HepG2 (cell line): ENCODE data around the gene TAOK3. TPM values are rescaled to one million over a fixed set of nuclear protein-coding genes. Genes with fewer than 3 reads are reported as not detected.

Experiments
- CHD4 ChIP-seq: fragments of 200-600 bp; sonication (generic); IDR thresholded peaks from 2 replicates; pipeline ENCODE4 v1.7.0; 2017; ENCODE audit warnings: mild to moderate bottlenecking, low read length, borderline replicate concordance
- GLI4 ChIP-seq: sonication (generic); formaldehyde crosslinking; IDR thresholded peaks from 2 replicates; pipeline ENCODE4 v1.5.1; 2020; ENCODE audit warnings: missing genetic modification reagents, mild to moderate bottlenecking, moderate library complexity, borderline replicate concordance
- HIVEP1 ChIP-seq: sonication (generic); formaldehyde crosslinking; IDR thresholded peaks from 2 replicates; pipeline ENCODE4 v1.4.0; 2020; ENCODE audit warnings: mild to moderate bottlenecking, missing genetic modification reagents
- NFYC ChIP-seq: IDR thresholded peaks from 2 replicates; pipeline ENCODE4 v1.6.1; 2016; ENCODE audit warnings: missing genetic modification reagents, missing compliant biosample characterization
- SIN3A ChIP-seq: IDR thresholded peaks from 2 replicates; pipeline ENCODE4 v1.6.1; 2011; ENCODE audit warnings: low read depth, mild to moderate bottlenecking, control low read depth, low read length, borderline replicate concordance
- SMAD3 ChIP-seq: sonication (generic); formaldehyde crosslinking; IDR thresholded peaks from 2 replicates; pipeline ENCODE4 v1.4.0; 2020; ENCODE audit warnings: missing genetic modification reagents
- SNAPC2 ChIP-seq: sonication (generic); formaldehyde crosslinking; IDR thresholded peaks from 2 replicates; pipeline ENCODE4 v1.8.1; 2022; ENCODE audit warnings: mild to moderate bottlenecking, missing genetic modification reagents
- TAF15 ChIP-seq: fragments of 200-400 bp; formaldehyde crosslinking; IDR thresholded peaks from one replicate; pipeline ENCODE4 v1.6.1; 2018; ENCODE audit warnings: mild to moderate bottlenecking, low read depth, low read length; ENCODE audit not compliant: poor library complexity, severe bottlenecking
- ZBTB3 ChIP-seq: sonication (generic); formaldehyde crosslinking; IDR thresholded peaks from 2 replicates; pipeline ENCODE4 v1.4.0; 2020; ENCODE audit warnings: low read depth, mild to moderate bottlenecking, moderate library complexity, missing genetic modification reagents, borderline replicate concordance
- ZBTB7B ChIP-seq: sonication (generic); formaldehyde crosslinking; IDR thresholded peaks from 2 replicates; pipeline ENCODE4 v1.4.0; 2020; ENCODE audit warnings: missing genetic modification reagents
- ZFX ChIP-seq: sonication (generic); formaldehyde crosslinking; IDR thresholded peaks from 2 replicates; pipeline ENCODE4 v1.4.0; 2020; ENCODE audit warnings: mild to moderate bottlenecking, low read depth, missing genetic modification reagents, moderate library complexity
- ZKSCAN5 ChIP-seq: sonication (generic); formaldehyde crosslinking; IDR thresholded peaks from 2 replicates; pipeline ENCODE4 v1.5.1; 2020; ENCODE audit warnings: mild to moderate bottlenecking, missing genetic modification reagents
- ZKSCAN8 ChIP-seq: IDR thresholded peaks from 2 replicates; pipeline ENCODE4 v1.6.1; 2016; ENCODE audit warnings: borderline replicate concordance, missing genetic modification reagents, missing compliant biosample characterization
- ZSCAN22 ChIP-seq: sonication (generic); formaldehyde crosslinking; IDR thresholded peaks from 2 replicates; pipeline ENCODE4 v1.4.0; 2020; ENCODE audit warnings: mild to moderate bottlenecking, missing genetic modification reagents
- polyA plus RNA-seq, 8 experiments: library from polyadenylated mRNA; depleted of rRNA in 3 of 8; stranded (reverse) in 7 of 8; unstranded in 1 of 8; fragments of >200 nt; fragmentation: Illumina TruSeq in 4 of 8; extraction: Trizol in 4 of 8; gene quantifications; 2 replicates each; pipeline versions ENCODE4 v1.2.1 to v1.2.3, GENCODE V29; 2011 to 2016; ENCODE audit warnings: low read depth in 4 of 8, missing spikeins in 1 of 8, mixed read lengths in 1 of 8; ENCODE audit not compliant: insufficient read depth in 1 of 8
- total RNA-seq, 5 experiments: library from RNA; depleted of rRNA; stranded (reverse); fragments of >200 nt; fragmentation: Illumina TruSeq; extraction: Trizol; gene quantifications; 2 replicates each; pipeline ENCODE4 v1.2.3, GENCODE V29; 2016; ENCODE audit warnings: low read depth in 1 of 5
- TF ChIP-seq, protein P1 (sequence below): sonication (generic); formaldehyde crosslinking; IDR thresholded peaks from 2 replicates; pipeline ENCODE4 v1.8.0; 2022; ENCODE audit warnings: mild to moderate bottlenecking, missing genetic modification reagents, borderline replicate concordance
- TF ChIP-seq, protein P2 (sequence below): sonication (generic); formaldehyde crosslinking; IDR thresholded peaks from 2 replicates; pipeline ENCODE4 v1.4.0; 2020; ENCODE audit warnings: mild to moderate bottlenecking, missing genetic modification reagents
- TF ChIP-seq, protein P3 (sequence below): sonication (generic); formaldehyde crosslinking; IDR thresholded peaks from 2 replicates; pipeline ENCODE4 v1.5.0; 2020; ENCODE audit warnings: missing genetic modification reagents
- TF ChIP-seq, protein P4 (sequence below): sonication (generic); formaldehyde crosslinking; IDR thresholded peaks from 2 replicates; pipeline ENCODE4 v1.8.1; 2023; ENCODE audit warnings: mild to moderate bottlenecking, missing genetic modification reagents
- TF ChIP-seq, protein P5 (sequence below): sonication (generic); formaldehyde crosslinking; IDR thresholded peaks from 2 replicates; pipeline ENCODE4 v1.5.1; 2020; ENCODE audit warnings: mild to moderate bottlenecking, missing genetic modification reagents
- TF ChIP-seq, protein P6 (sequence below): sonication (generic); formaldehyde crosslinking; IDR thresholded peaks from 2 replicates; pipeline ENCODE4 v1.4.0; 2020; ENCODE audit warnings: missing genetic modification reagents, borderline replicate concordance

Gene TAOK3
- total and polyA plus RNA-seq, 2 of the 13 experiments (the other 11 are each of a cell fraction or from before 2014, with no cell fraction given) = 10.4 to 12.3 TPM

DNA sequence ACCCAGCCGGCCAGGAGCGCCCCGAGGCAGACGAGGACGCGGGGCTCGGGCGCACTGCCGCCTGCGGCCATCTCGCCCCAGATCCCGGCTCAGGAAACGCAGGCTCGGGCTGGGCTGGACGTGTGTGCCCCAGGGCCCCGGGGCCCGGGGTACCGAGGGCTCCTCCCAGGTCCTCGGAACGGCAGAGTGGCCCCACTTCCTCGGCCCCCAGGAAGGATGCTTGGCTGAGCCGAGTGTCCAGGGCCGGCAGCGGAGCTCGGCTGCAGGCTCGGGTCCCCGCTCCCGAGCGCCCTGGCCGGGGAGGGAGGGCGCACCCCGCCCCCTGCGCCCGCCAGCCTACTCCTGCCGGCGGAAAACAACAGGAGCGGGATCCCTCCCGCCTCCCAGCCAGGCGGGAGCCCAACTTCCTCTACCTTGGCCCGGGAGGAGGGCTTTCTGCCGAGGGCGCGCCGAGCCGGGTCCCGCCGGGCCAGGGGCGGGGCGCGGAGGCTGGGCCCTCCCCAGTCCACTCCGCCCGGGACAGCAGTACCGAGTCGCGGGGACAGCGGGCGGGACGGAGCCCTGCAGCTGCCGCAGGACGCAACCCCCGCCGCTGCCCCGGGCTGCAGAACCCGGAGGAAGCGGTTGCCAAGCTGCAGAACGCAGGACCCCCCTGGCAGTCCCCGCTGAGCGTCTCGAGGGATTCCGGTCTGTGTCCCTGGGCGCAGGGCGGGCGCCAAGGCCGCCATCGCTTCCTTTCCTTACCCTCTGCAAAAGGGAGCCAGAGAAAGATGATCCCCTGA is 268.9 kb downstream of the TAOK3 start, which contains the start of gene VSIG10 (continued):
- TF ChIP-seq ZKSCAN5 (CRISPR knock-in tag) (no peak), CHD4 (no peak), ZBTB7B (CRISPR knock-in tag) (peak; percentile 71), ZSCAN22 (CRISPR knock-in tag) (no peak), SMAD3 (CRISPR knock-in tag) (no peak), SNAPC2 (no peak), ZBTB3 (CRISPR knock-in tag) (0 out of 2 replicates have a peak, but pooled peaks have one; percentile 58), ZKSCAN8 (CRISPR knock-in tag) (no peak; the same call in 1 of the 2 replicates), GLI4 (CRISPR knock-in tag) (no peak), ZFX (CRISPR knock-in tag) (peak; percentile 67), TAF15 (peak; percentile 21), SIN3A (peak; percentile 56; the same call in 1 of the 2 replicates), HIVEP1 (peak; percentile 56; the same call in 1 of the 2 replicates), NFYC (no peak)
- TF ChIP-seq, protein P1, sequence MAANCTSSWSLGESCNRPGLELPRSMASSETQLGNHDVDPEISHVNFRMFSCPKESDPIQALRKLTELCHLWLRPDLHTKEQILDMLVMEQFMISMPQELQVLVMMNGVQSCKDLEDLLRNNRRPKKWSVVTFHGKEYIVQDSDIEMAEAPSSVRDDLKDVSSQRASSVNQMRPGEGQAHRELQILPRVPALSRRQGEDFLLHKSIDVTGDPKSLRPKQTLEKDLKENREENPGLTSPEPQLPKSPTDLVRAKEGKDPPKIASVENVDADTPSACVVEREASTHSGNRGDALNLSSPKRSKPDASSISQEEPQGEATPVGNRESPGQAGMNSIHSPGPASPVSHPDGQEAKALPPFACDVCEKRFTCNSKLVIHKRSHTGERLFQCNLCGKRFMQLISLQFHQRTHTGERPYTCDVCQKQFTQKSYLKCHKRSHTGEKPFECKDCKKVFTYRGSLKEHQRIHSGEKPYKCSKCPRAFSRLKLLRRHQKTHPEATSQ (CRISPR knock-in tag) = no peak
- TF ChIP-seq, protein P2, sequence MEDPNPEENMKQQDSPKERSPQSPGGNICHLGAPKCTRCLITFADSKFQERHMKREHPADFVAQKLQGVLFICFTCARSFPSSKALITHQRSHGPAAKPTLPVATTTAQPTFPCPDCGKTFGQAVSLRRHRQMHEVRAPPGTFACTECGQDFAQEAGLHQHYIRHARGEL (CRISPR knock-in tag) = no peak
- TF ChIP-seq, protein P3, sequence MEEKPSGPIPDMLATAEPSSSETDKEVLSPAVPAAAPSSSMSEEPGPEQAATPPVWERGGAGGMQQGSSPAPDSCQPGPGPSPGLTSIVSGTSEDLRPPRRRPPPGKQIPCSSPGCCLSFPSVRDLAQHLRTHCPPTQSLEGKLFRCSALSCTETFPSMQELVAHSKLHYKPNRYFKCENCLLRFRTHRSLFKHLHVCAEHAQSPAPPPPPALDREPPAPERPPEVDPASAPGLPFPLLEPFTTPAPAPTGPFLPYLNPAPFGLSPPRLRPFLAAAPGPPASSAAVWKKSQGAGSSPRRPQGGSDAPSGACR (CRISPR knock-in tag) = peak; percentile 86; the same call in 1 of the 2 replicates
- TF ChIP-seq, protein P4, sequence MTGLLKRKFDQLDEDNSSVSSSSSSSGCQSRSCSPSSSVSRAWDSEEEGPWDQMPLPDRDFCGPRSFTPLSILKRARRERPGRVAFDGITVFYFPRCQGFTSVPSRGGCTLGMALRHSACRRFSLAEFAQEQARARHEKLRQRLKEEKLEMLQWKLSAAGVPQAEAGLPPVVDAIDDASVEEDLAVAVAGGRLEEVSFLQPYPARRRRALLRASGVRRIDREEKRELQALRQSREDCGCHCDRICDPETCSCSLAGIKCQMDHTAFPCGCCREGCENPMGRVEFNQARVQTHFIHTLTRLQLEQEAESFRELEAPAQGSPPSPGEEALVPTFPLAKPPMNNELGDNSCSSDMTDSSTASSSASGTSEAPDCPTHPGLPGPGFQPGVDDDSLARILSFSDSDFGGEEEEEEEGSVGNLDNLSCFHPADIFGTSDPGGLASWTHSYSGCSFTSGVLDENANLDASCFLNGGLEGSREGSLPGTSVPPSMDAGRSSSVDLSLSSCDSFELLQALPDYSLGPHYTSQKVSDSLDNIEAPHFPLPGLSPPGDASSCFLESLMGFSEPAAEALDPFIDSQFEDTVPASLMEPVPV (CRISPR knock-in tag) = no peak
- TF ChIP-seq, protein P5, sequence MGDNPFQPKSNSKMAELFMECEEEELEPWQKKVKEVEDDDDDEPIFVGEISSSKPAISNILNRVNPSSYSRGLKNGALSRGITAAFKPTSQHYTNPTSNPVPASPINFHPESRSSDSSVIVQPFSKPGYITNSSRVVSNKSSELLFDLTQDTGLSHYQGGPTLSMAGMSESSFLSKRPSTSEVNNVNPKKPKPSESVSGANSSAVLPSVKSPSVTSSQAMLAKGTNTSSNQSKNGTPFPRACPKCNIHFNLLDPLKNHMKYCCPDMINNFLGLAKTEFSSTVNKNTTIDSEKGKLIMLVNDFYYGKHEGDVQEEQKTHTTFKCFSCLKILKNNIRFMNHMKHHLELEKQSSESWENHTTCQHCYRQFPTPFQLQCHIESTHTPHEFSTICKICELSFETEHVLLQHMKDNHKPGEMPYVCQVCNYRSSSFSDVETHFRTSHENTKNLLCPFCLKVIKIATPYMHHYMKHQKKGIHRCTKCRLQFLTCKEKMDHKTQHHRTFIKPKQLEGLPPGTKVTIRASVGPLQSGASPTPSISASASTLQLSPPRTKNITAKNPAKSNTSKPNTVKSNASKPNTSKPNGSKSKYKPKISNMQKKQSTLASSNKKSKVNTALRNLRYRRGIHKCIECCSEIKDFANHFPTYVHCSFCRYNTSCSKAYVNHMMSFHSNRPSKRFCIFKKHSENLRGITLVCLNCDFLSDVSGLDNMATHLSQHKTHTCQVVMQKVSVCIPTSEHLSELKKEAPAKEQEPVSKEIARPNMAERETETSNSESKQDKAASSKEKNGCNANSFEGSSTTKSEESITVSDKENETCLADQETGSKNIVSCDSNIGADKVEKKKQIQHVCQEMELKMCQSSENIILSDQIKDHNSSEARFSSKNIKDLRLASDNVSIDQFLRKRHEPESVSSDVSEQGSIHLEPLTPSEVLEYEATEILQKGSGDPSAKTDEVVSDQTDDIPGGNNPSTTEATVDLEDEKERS (CRISPR knock-in tag) = no peak
- TF ChIP-seq, protein P6, sequence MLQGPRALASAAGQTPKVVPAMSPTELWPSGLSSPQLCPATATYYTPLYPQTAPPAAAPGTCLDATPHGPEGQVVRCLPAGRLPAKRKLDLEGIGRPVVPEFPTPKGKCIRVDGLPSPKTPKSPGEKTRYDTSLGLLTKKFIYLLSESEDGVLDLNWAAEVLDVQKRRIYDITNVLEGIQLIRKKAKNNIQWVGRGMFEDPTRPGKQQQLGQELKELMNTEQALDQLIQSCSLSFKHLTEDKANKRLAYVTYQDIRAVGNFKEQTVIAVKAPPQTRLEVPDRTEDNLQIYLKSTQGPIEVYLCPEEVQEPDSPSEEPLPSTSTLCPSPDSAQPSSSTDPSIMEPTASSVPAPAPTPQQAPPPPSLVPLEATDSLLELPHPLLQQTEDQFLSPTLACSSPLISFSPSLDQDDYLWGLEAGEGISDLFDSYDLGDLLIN (CRISPR knock-in tag) = no peak
